ENCODE results near the gene MGAT5B. TPM values are rescaled to one million over a fixed set of nuclear protein-coding genes. Genes with fewer than 3 reads are reported as not detected.

The MGAT5B gene
- total and polyA plus RNA-seq, 9 of the 15 experiments (the other 6 are each of a cell fraction or from before 2014, with no cell fraction given): 0.09 to 0.43 (median 0.18) TPM; not detected in 4

GRCh38 chr17:76986365-76986764 lies 118.2 kb downstream of the MGAT5B start:
- Histone ChIP-seq H3K9ac (ENCODE audit: insufficient read depth in 1 of 2, low read depth in 2 of 2, low read length in 2 of 2) (no peak overlapping the region; a peak in 1 of 4 replicates), H3K36me3 (ENCODE audit: control insufficient read depth, insufficient read depth, low read length) (no peaks in the 10 kb centered on the region), H3K27me3 (ENCODE audit: control insufficient read depth in 2 of 2, insufficient read depth in 2 of 2, low read length in 2 of 2) (peaks cover 8 to 58% of the 10 kb centered on the region in 2 experiments), H3K9me1 (ENCODE audit: control insufficient read depth, insufficient read depth, low read length) (no peaks in the 10 kb centered on the region), H2AFZ (ENCODE audit: low read depth, low read length) (no peak overlapping the region), H3K4me3 (no peak overlapping the region), H3K9me3 (replicated peaks; ENCODE audit: control insufficient read depth, insufficient read depth, low read depth, low read length) (no peaks in the 10 kb centered on the region), H3K27ac (ENCODE audit: extremely low read depth, low read depth, low read length) (no peak overlapping the region), H3K4me2 (ENCODE audit: insufficient read depth, low read length) (no peak overlapping the region), H3K79me2 (ENCODE audit: control insufficient read depth, insufficient read depth, low read length) (no peaks in the 10 kb centered on the region), H4K20me1 (replicated peaks; ENCODE audit: control insufficient read depth, insufficient read depth, low read length) (no peaks in the 10 kb centered on the region), H3K4me1 (replicated peaks in 1 of 2; ENCODE audit: control insufficient read depth in 2 of 2, insufficient read depth in 2 of 2, low read length in 2 of 2) (0 out of 5 replicates have a peak, but pooled peaks cover 0 to 3% of the 10 kb centered on the region in 2 experiments)
- TF ChIP-seq ZNF134 (CRISPR knock-in tag; conservative IDR thresholded peaks at IDR 0.05) (no peak), FOXJ3 (CRISPR knock-in tag; IDR thresholded peaks at IDR 0.05) (no peak), DEAF1 (CRISPR knock-in tag; IDR thresholded peaks at IDR 0.05) (no peak), MNT (conservative IDR thresholded peaks at IDR 0.05) (no peak), BCLAF1 (IDR thresholded peaks at IDR 0.05; ENCODE audit: borderline replicate concordance in 1 of 2, control insufficient read depth in 1 of 2, low read depth in 2 of 2, low read length in 1 of 2) (no peak), ZNF639 (CRISPR knock-in tag; conservative IDR thresholded peaks at IDR 0.05 in 1 of 2, IDR thresholded peaks at IDR 0.05 in 1 of 2) (no peak), RBM15 (IDR thresholded peaks at IDR 0.05; ENCODE audit: insufficient read depth, low read length) (no peak), RAD51 (IDR thresholded peaks at IDR 0.05; ENCODE audit: borderline replicate concordance, low read depth) (no peak)
- intact Hi-C loops (cut with micrococcal nuclease) (no loop called here), in situ Hi-C loops (cut with MboI) (no loop called here)
- ChIA-PET CTCF (ENCODE audit: low intra/inter-chr PET ratio) (no interaction called here), POLR2A (interaction anchor here (0.6 to 0.7 kb wide), 3 partner anchors 85 to 588 kb away, joined by 3 to 4 read pairs (median 3); no protein-coding TSS in a partner anchor)
- DNase-seq (ENCODE audit: extremely low read depth in 1 of 4, low spot score in 3 of 4) (no peak), FAIRE-seq (no peak), ATAC-seq (no peak)
- no TSS peak for BruUV-seq (replicated peaks)
- WGBS (ENCODE audit: insufficient coverage, low coverage, missing lambda C conversion rate): 2% methylated on average over 8 of the region's 8 CpGs
